Suprapubic skin (tissue), 3 donors: ENCODE data around the gene ENPP7.

Experiments used
- CTCF ChIP-seq, 2 donors: fragments of 200-600 bp in 1 of 2; fragments of 450-650 bp in 1 of 2; sonication (generic) in 1 of 2; IDR thresholded peaks; one replicate each; pipeline ENCODE4 v1.5.1; 2016 to 2019; ENCODE audit warnings: antibody characterized with exemption in 2 of 2, mild to moderate bottlenecking in 1 of 2, moderate library complexity in 1 of 2
- EP300 ChIP-seq: sonication (generic); formaldehyde crosslinking; IDR thresholded peaks from one replicate; pipeline ENCODE4 v1.6.1; 2017; ENCODE audit warnings: antibody characterized with exemption
- POLR2A ChIP-seq, 2 donors: fragments of 450-650 bp; IDR thresholded peaks; one replicate each; pipeline ENCODE4 v1.6.1; 2017; ENCODE audit warnings: antibody characterized with exemption in 2 of 2, mild to moderate bottlenecking in 2 of 2, moderate library complexity in 2 of 2

GRCh38 chr17:79790805-79791734 lies 60.3 kb downstream of the ENPP7 start:
- TF ChIP-seq CTCF (IDR thresholded peaks at IDR 0.05), result no peak
- no peak for TF ChIP-seq EP300
- TF ChIP-seq POLR2A (IDR thresholded peaks at IDR 0.05), result no peak
